Measurements from ENCODE around the gene PGAM5. TPM values are rescaled to one million over a fixed set of nuclear protein-coding genes. Genes with fewer than 3 reads are reported as not detected.
"Not testable (repeated sequence)": the region's sequence is repeated elsewhere in the genome, so short reads cannot be mapped to it uniquely, and the experiment has no call there.

PGAM5 gene
- total and polyA plus RNA-seq, 3 experiments from 2014 or later = 31.8 to 102 (median 99.7) TPM

DNA sequence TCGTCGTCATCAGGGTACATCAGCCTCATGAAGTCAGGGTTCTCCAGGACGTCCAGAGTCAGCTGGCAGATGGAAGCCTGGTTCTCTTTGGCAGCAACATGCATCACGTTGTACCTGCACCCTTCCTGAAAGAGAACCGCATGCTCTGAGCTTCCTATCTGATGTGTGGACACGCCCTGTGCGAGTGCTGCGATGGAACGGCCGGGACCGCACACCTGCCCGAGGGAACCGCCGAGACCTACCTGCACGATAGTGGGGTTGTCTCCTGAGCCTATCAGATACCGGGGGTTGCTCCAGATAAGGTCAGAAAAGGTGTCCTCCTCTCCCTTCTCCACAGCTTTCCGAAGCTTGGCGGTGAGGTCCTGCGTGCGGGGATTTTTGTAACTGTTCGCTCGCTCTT lies 37.3 kb downstream of the PGAM5 start:
- ChIA-PET CTCF (no interaction called here), POLR2A (no interaction called here)
- H3K36me3 ChIP-seq (ENCODE audit: insufficient read depth, low read length) = peaks cover 70% of the 10 kb centered on the region
- H3K4me3 ChIP-seq (ENCODE audit: low read length) = no peak overlapping the region
- no peak for DNase-seq
- H3K4me1 Mint-ChIP-seq = peaks cover 2 to 10% (median 8%) of the 10 kb centered on the region in 3 donors
- H3K9me3 Mint-ChIP-seq = no peaks in the 10 kb centered on the region
- H3K4me3 Mint-ChIP-seq = no peak overlapping the region
- no peaks in the 10 kb centered on the region for H3K4me1 ChIP-seq (ENCODE audit: insufficient read depth, low read length)
- H3K27ac Mint-ChIP-seq = peak overlapping the region in 1 of 8 donors; percentile 13
- H3K27ac ChIP-seq (ENCODE audit: low read depth, low read length) = no peak overlapping the region
- H3K27me3 Mint-ChIP-seq = no peaks in the 10 kb centered on the region
- H3K9me3 ChIP-seq (ENCODE audit: low read length) = no peaks in the 10 kb centered on the region
- no peaks in the 10 kb centered on the region for H3K27me3 ChIP-seq (ENCODE audit: insufficient read depth, low read length, poor library complexity, severe bottlenecking)
- H3K36me3 Mint-ChIP-seq = peaks cover 8 to 85% (median 12%) of the 10 kb centered on the region in 3 donors

- POLR2A ChIA-PET = no interaction called here
- peaks cover 6 to 85% (median 12%) of the 10 kb centered on the region in 3 donors for H3K36me3 Mint-ChIP-seq
- CTCF ChIA-PET = no interaction called here
These were observed 37.7 kb downstream of the PGAM5 start for GRCh38 chr12:132748319-132748718.

GRCh38 chr12:132753670-132754069 lies 43.0 kb downstream of the PGAM5 start:
- H3K4me3 Mint-ChIP-seq; H3K4me3 ChIP-seq (ENCODE audit: low read length); H3K4me1 ChIP-seq (ENCODE audit: insufficient read depth, low read length); DNase-seq; H3K9me3 Mint-ChIP-seq; H3K9me3 ChIP-seq (ENCODE audit: low read length); H3K27me3 ChIP-seq (ENCODE audit: insufficient read depth, low read length, poor library complexity, severe bottlenecking); H3K27me3 Mint-ChIP-seq; H3K27ac Mint-ChIP-seq; POLR2A ChIA-PET; H3K27ac ChIP-seq (ENCODE audit: low read depth, low read length): not testable (repeated sequence)
- H3K36me3 Mint-ChIP-seq = peaks cover 0 to 63% (median 6%) of the 10 kb centered on the region in 3 donors
- H3K4me1 Mint-ChIP-seq = peaks cover 5 to 16% (median 8%) of the 10 kb centered on the region in 3 donors
- peaks cover 34% of the 10 kb centered on the region for H3K36me3 ChIP-seq (ENCODE audit: insufficient read depth, low read length)
- CTCF ChIA-PET = interaction anchor here (1.4 kb wide), 1 partner anchor 12 kb away, joined by 5 read pairs; no protein-coding TSS in a partner anchor

More at GRCh38 chr12:132748319-132748718, 37.7 kb downstream of the PGAM5 start:
- Histone ChIP-seq H3K36me3 (ENCODE audit: insufficient read depth, low read length) (peaks cover 69% of the 10 kb centered on the region), H3K27me3 (ENCODE audit: insufficient read depth, low read length, poor library complexity, severe bottlenecking) (no peaks in the 10 kb centered on the region), H3K27ac (ENCODE audit: low read depth, low read length) (no peak overlapping the region), H3K9me3 (ENCODE audit: low read length) (no peaks in the 10 kb centered on the region), H3K4me1 (ENCODE audit: insufficient read depth, low read length) (no peaks in the 10 kb centered on the region), H3K4me3 (ENCODE audit: low read length) (no peak overlapping the region)
- no peaks in the 10 kb centered on the region for H3K9me3 Mint-ChIP-seq
- no peak overlapping the region for H3K4me3 Mint-ChIP-seq
- peak overlapping the region in 2 of 8 donors; percentile 5 to 27 for H3K27ac Mint-ChIP-seq
- no peaks in the 10 kb centered on the region for H3K27me3 Mint-ChIP-seq
- no peak for DNase-seq
- H3K4me1 Mint-ChIP-seq = peaks cover 2 to 7% (median 5%) of the 10 kb centered on the region in 3 donors

GRCh38 chr12:132754160-132754932 lies 43.7 kb downstream of the PGAM5 start:
- Mint-ChIP-seq H3K27me3 (no peaks in the 10 kb centered on the region), H3K27ac (peak overlapping the region in 1 of 8 donors; percentile 78), H3K36me3 (peaks cover 0 to 60% (median 6%) of the 10 kb centered on the region in 3 donors), H3K4me1 (peaks cover 5 to 19% (median 10%) of the 10 kb centered on the region in 3 donors), H3K9me3 (no peaks in the 10 kb centered on the region), H3K4me3 (no peak overlapping the region)
- ChIA-PET POLR2A (no interaction called here), CTCF (interaction anchor here (1.2 to 1.4 kb wide), 2 partner anchors 12 to 22 kb away, joined by 3 to 5 read pairs; no protein-coding TSS in a partner anchor)
- H3K27ac ChIP-seq (ENCODE audit: low read depth, low read length) = no peak overlapping the region
- H3K4me3 ChIP-seq (ENCODE audit: low read length) = no peak overlapping the region
- H3K27me3 ChIP-seq (ENCODE audit: insufficient read depth, low read length, poor library complexity, severe bottlenecking) = no peaks in the 10 kb centered on the region
- DNase-seq = no peak
- no peaks in the 10 kb centered on the region for H3K9me3 ChIP-seq (ENCODE audit: low read length)
- H3K36me3 ChIP-seq (ENCODE audit: insufficient read depth, low read length) = peaks cover 32% of the 10 kb centered on the region
- H3K4me1 ChIP-seq (ENCODE audit: insufficient read depth, low read length) = no peaks in the 10 kb centered on the region

- POLR2A ChIA-PET; H3K9me3 Mint-ChIP-seq; H3K4me3 Mint-ChIP-seq; H3K4me3 ChIP-seq (ENCODE audit: low read length); H3K27me3 ChIP-seq (ENCODE audit: insufficient read depth, low read length, poor library complexity, severe bottlenecking); H3K9me3 ChIP-seq (ENCODE audit: low read length); H3K27ac ChIP-seq (ENCODE audit: low read depth, low read length); H3K27me3 Mint-ChIP-seq; DNase-seq: not testable (repeated sequence)
- peak overlapping the region in 1 of 8 donors; percentile 95 for H3K27ac Mint-ChIP-seq
- peaks cover 0 to 39% (median 6%) of the 10 kb centered on the region in 3 donors for H3K36me3 Mint-ChIP-seq
- CTCF ChIA-PET = interaction anchor here (2.7 kb wide), 1 partner anchor 146 kb away, joined by 8 read pairs; no protein-coding TSS in a partner anchor
- Histone ChIP-seq H3K36me3 (ENCODE audit: insufficient read depth, low read length) (peaks cover 11% of the 10 kb centered on the region), H3K4me1 (ENCODE audit: insufficient read depth, low read length) (peaks cover 20% of the 10 kb centered on the region)
- H3K4me1 Mint-ChIP-seq = peaks cover 24 to 42% (median 24%) of the 10 kb centered on the region in 3 donors
These were observed 48.2 kb downstream of the PGAM5 start for GRCh38 chr12:132758825-132759224.

- CTCF ChIA-PET = interaction anchor here (2.7 kb wide), 1 partner anchor 146 kb away, joined by 8 read pairs; no protein-coding TSS in a partner anchor
- H3K4me1 Mint-ChIP-seq = peaks cover 21 to 39% (median 24%) of the 10 kb centered on the region in 3 donors
- Histone ChIP-seq H3K9me3 (ENCODE audit: low read length) (no peaks in the 10 kb centered on the region), H3K27ac (ENCODE audit: low read depth, low read length) (no peak overlapping the region), H3K27me3 (ENCODE audit: insufficient read depth, low read length, poor library complexity, severe bottlenecking) (no peaks in the 10 kb centered on the region), H3K4me3 (ENCODE audit: low read length) (no peak overlapping the region), H3K4me1 (ENCODE audit: insufficient read depth, low read length) (peaks cover 20% of the 10 kb centered on the region), H3K36me3 (ENCODE audit: insufficient read depth, low read length) (peaks cover 9% of the 10 kb centered on the region)
- POLR2A ChIA-PET = no interaction called here
- DNase-seq = no peak
- H3K36me3 Mint-ChIP-seq = peaks cover 0 to 36% (median 4%) of the 10 kb centered on the region in 3 donors
- H3K27ac Mint-ChIP-seq = peak overlapping the region in 4 of 8 donors; percentile 29 to 95 (median 42)
- H3K27me3 Mint-ChIP-seq = peaks cover 0 to 2% of the 10 kb centered on the region in 2 donors
- H3K9me3 Mint-ChIP-seq = no peaks in the 10 kb centered on the region
- H3K4me3 Mint-ChIP-seq = peak overlapping the region; percentile 38 to 95 (median 91)
These were observed 48.7 kb downstream of the PGAM5 start for GRCh38 chr12:132759359-132759758.

GRCh38 chr12:132761032-132761920 lies 50.6 kb downstream of the PGAM5 start, which contains the start of gene ANKLE2:
Gene ANKLE2, minus strand, starts transcription at chr12:132761832. Its CDS starts 34 bp downstream, at chr12:132761798.
- peak within 1 kb of the TSS; percentile 92 for H3K4me3 ChIP-seq (ENCODE audit: low read length)
- Mint-ChIP-seq H3K36me3 (peaks cover 0 to 28% (median 2%) of the 10 kb centered on the region in 3 donors), H3K27me3 (peaks cover 0 to 2% of the 10 kb centered on the region in 2 donors), H3K27ac (peak within 1 kb of the TSS; percentile 95 to 100 (median 98)), H3K4me3 (peak within 1 kb of the TSS; percentile 89 to 95 (median 93)), H3K4me1 (peaks cover 19 to 37% (median 24%) of the 10 kb centered on the region in 3 donors), H3K9me3 (no peaks in the 10 kb centered on the region)
- peaks cover 20% of the 10 kb centered on the region for H3K4me1 ChIP-seq (ENCODE audit: insufficient read depth, low read length)
- peak within 1 kb of the TSS; percentile 79 for H3K27ac ChIP-seq (ENCODE audit: low read depth, low read length)
- H3K27me3 ChIP-seq (ENCODE audit: insufficient read depth, low read length, poor library complexity, severe bottlenecking) = no peaks in the 10 kb centered on the region
- POLR2A ChIA-PET = interaction anchor here (0.9 to 1.2 kb wide), 3 partner anchors 50 to 145 kb away, joined by 3 read pairs; partner anchors contain the start of genes CHFR and PGAM5
- DNase-seq = peak; percentile 41 to 84 (median 57)
- CTCF ChIA-PET = interaction anchor here (2.7 kb wide), 1 partner anchor 144 kb away, joined by 8 read pairs; no protein-coding TSS in a partner anchor
- H3K36me3 ChIP-seq (ENCODE audit: insufficient read depth, low read length) = peaks cover 3% of the 10 kb centered on the region
- no peaks in the 10 kb centered on the region for H3K9me3 ChIP-seq (ENCODE audit: low read length)

Measured in CD8-positive, alpha-beta memory T cell (primary cell).